Trophoblast cell (in vitro differentiated cells and primary cell): ENCODE measurements around the gene FBXO17.

Experiments used
- DNase-seq, 2 donors: peaks; one replicate each; pipeline ENCODE4 v3.0.0-alpha.2; 2016
- H2AFZ ChIP-seq: 2 replicates; pipeline ENCODE4 v1.6.1; 2013; ENCODE audit warnings: low read length, moderate library complexity, mild to moderate bottlenecking; ENCODE audit not compliant: insufficient read depth, poor library complexity
- H2AK5ac ChIP-seq: 2 replicates; pipeline ENCODE4 v1.6.1; 2013; ENCODE audit warnings: mild to moderate bottlenecking, low read length
- H2BK120ac ChIP-seq: 2 replicates; pipeline ENCODE4 v1.6.1; 2013; ENCODE audit warnings: low read length, mild to moderate bottlenecking, moderate library complexity; ENCODE audit not compliant: insufficient read depth, poor library complexity
- H2BK12ac ChIP-seq: 2 replicates; pipeline ENCODE4 v1.6.1; 2013; ENCODE audit warnings: mild to moderate bottlenecking, low read length, moderate library complexity
- H2BK5ac ChIP-seq: 2 replicates; pipeline ENCODE4 v1.6.1; 2013; ENCODE audit warnings: low read length, low read depth, moderate library complexity, mild to moderate bottlenecking; ENCODE audit not compliant: poor library complexity
- H3K14ac ChIP-seq: 2 replicates; pipeline ENCODE4 v1.6.1; 2013; ENCODE audit warnings: mild to moderate bottlenecking, low read length
- H3K18ac ChIP-seq: 2 replicates; pipeline ENCODE4 v1.6.1; 2013; ENCODE audit warnings: mild to moderate bottlenecking, low read length
- H3K23ac ChIP-seq: 2 replicates; pipeline ENCODE4 v1.6.1; 2013; ENCODE audit warnings: low read length
- H3K27ac ChIP-seq: 2 replicates; pipeline ENCODE4 v1.5.1; 2013; ENCODE audit warnings: low read depth, mild to moderate bottlenecking, inconsistent platforms, low read length, moderate library complexity
- H3K27me3 ChIP-seq: 2 replicates; pipeline ENCODE4 v1.6.1; 2013; ENCODE audit warnings: inconsistent platforms, mild to moderate bottlenecking, low read length, moderate library complexity; ENCODE audit not compliant: insufficient read depth
- H3K36me3 ChIP-seq, 2 experiments: 1 replicate in 1 of 2; 2 replicates in 1 of 2; pipeline ENCODE4 v1.6.1; 2013; ENCODE audit warnings: low read length in 2 of 2, mild to moderate bottlenecking in 2 of 2, moderate library complexity in 1 of 2; ENCODE audit not compliant: insufficient read depth in 2 of 2, control insufficient read depth in 1 of 2
- H3K4ac ChIP-seq: 2 replicates; pipeline ENCODE4 v1.6.1; 2013; ENCODE audit warnings: low read depth, mild to moderate bottlenecking, low read length, moderate library complexity
- H3K4me1 ChIP-seq, 2 experiments: 1 replicate in 1 of 2; 2 replicates in 1 of 2; pipeline ENCODE4 v1.6.1; 2013; ENCODE audit warnings: low read length in 2 of 2, mild to moderate bottlenecking in 2 of 2, moderate library complexity in 1 of 2; ENCODE audit not compliant: insufficient read depth in 2 of 2, control insufficient read depth in 1 of 2
- H3K4me2 ChIP-seq: 2 replicates; pipeline ENCODE4 v1.6.1; 2013; ENCODE audit warnings: inconsistent platforms, mild to moderate bottlenecking, low read length, moderate library complexity
- H3K4me3 ChIP-seq: 2 replicates; pipeline ENCODE4 v1.5.1; 2013; ENCODE audit warnings: mild to moderate bottlenecking, low read depth, low read length, inconsistent platforms
- H3K79me1 ChIP-seq: one replicate; pipeline ENCODE4 v1.6.1; 2013; ENCODE audit warnings: low read length
- H3K79me2 ChIP-seq: 2 replicates; pipeline ENCODE4 v1.6.1; 2013; ENCODE audit warnings: low read length, mild to moderate bottlenecking; ENCODE audit not compliant: control insufficient read depth, insufficient read depth, poor library complexity
- H3K9ac ChIP-seq: 2 replicates; pipeline ENCODE4 v1.6.1; 2013; ENCODE audit warnings: mild to moderate bottlenecking, low read length
- H3K9me3 ChIP-seq: 2 replicates; pipeline ENCODE4 v1.6.1; 2013; ENCODE audit warnings: low read depth, mild to moderate bottlenecking, control low read depth, inconsistent platforms, low read length; ENCODE audit not compliant: insufficient read depth
- H4K12ac ChIP-seq: 2 replicates; pipeline ENCODE4 v1.6.1; 2013; ENCODE audit warnings: low read depth, mild to moderate bottlenecking, low read length, moderate library complexity
- H4K8ac ChIP-seq: 2 replicates; pipeline ENCODE4 v1.6.1; 2013; ENCODE audit warnings: low read depth, mild to moderate bottlenecking, low read length, moderate library complexity
- H4K91ac ChIP-seq: one replicate; pipeline ENCODE4 v1.6.1; 2013; ENCODE audit warnings: low read depth, mild to moderate bottlenecking, low read length, moderate library complexity
- WGBS: extraction: QIAGEN DNeasy Blood & Tissue Kit; methylation state at CpG from one replicate; pipeline ENCODE4 v1.1.7; 2013; ENCODE audit warnings: missing lambda C conversion rate; ENCODE audit not compliant: insufficient read length, insufficient coverage; ENCODE audit errors: extremely low coverage; 5-methylcytosine and 5-hydroxymethylcytosine counted together

The FBXO17 gene

DNA sequence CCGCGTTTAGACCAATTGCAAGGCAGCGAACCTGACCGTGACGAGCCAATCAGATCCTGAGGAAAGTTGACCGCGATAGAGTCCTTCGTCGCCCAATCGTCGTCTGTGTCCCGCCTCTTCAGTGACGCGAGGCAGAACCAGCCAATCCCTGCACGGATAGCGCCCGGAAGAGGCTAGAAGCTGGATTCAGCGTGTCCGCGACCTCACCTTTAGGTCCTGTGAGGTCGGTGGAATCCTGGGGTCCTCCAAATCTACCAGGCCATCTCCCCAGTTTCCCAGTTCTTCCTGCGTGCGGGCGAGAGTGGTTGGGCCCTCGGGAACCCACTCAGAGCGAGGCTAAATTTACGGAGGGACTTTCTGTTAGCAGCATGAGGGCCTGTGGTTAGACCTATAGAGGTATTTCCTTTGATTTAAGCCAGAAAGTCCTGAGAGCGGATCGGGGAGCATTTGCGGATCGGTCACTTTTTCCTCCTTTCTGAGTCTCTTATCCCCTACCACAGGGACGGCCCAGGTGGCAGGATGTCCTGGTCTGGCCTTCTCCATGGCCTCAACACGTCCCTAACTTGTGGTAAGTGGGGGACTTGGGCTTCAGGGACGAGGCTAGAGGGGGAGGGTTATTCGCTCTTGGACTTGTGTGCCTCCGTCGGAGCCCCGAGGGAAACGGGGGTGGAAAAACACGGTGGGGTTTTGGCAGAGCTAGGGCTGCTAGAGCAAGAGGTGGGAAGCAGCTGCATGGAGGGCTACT is 44.6 kb downstream of the FBXO17 start, which contains the start of gene MRPS12:
Gene MRPS12, plus strand, starts transcription at position 169 of the 745 bp plus-strand sequence. Its CDS starts 351 bp downstream, at position 520.
- H2AFZ ChIP-seq, result peak within 1 kb of the TSS; percentile 78
- peak within 1 kb of the TSS; percentile 92 for H3K9ac ChIP-seq
- H3K27me3 ChIP-seq, result no peaks in the 10 kb centered on the region
- H3K27ac ChIP-seq, result peak within 1 kb of the TSS; percentile 82
- H4K91ac ChIP-seq, result peak within 1 kb of the TSS; percentile 80
- peaks cover 7 to 11% of the 10 kb centered on the region in 2 experiments for H3K4me1 ChIP-seq
- H4K8ac ChIP-seq, result peak within 1 kb of the TSS; percentile 98
- H3K79me1 ChIP-seq, result peaks cover 8% of the 10 kb centered on the region
- WGBS, result no CpG with 5 or more reads among the region's 40 CpGs
- peaks cover 17 to 19% of the 10 kb centered on the region in 2 experiments for H3K36me3 ChIP-seq
- H3K23ac ChIP-seq, result no peak within 1 kb of the TSS
- peak within 1 kb of the TSS; percentile 86 for H3K4me2 ChIP-seq
- peak within 1 kb of the TSS; percentile 68 for H3K18ac ChIP-seq
- peak within 1 kb of the TSS; percentile 59 for H2BK120ac ChIP-seq
- H3K4me3 ChIP-seq, result peak within 1 kb of the TSS; percentile 89
- H4K12ac ChIP-seq, result peak within 1 kb of the TSS; percentile 55
- H2BK12ac ChIP-seq, result no peak within 1 kb of the TSS
- DNase-seq, result peak; percentile 100
- H3K14ac ChIP-seq, result peak within 1 kb of the TSS; percentile 10
- H2BK5ac ChIP-seq, result peak within 1 kb of the TSS; percentile 64
- H3K9me3 ChIP-seq, result peaks cover 9% of the 10 kb centered on the region
- peak within 1 kb of the TSS; percentile 80 for H3K4ac ChIP-seq
- H3K79me2 ChIP-seq, result peaks cover 10% of the 10 kb centered on the region
- H2AK5ac ChIP-seq, result peak within 1 kb of the TSS; percentile 65

DNA sequence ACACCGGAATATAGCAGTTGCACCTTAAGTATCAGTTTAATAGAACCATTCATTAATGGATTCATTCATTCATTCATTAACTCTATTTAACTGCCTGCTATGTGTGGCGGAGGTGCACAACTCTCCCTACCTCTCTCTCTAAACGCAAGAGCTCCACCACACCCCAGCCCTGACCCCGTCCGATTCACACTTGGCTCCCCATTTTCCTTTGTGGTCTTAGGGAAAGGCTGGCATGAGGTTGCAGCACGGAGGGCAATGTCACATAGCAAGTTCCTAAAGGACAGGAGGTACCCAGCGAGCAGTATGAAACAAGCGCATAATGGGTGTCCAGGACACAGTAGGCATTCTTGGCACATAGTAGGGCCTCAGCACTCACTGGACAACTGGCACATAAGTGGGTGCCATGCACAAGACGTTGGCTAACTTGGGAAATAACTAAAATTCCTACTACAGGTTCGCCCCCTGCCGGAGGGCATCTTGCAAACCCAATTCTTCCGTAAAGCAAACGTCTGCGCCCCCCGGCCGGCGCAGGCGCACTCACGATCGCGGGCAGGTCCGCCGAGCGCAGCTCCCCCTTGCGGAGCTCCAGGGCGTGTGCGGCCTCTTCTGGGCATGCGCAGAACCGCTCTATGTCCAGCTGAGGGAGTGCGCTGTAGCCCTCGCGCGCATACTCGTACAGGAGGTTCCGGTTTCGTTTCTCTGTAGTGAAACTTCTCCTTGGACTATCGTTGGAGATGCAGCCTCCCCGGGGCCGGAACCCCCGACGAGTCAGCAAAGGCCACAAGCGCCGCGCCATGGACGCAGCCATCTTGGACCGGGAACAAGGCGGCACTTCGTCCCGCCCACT is 45.4 kb downstream of the FBXO17 start, which contains the start of gene SARS2:
Gene SARS2, minus strand, starts transcription at position 835 of the 847 bp plus-strand sequence. Its CDS starts 27 bp downstream, at position 808.
- Histone ChIP-seq H3K36me3 (peaks cover 24 to 27% of the 10 kb centered on the region in 2 experiments), H3K9ac (peak within 1 kb of the TSS; percentile 92), H4K12ac (peak within 1 kb of the TSS; percentile 55), H4K91ac (peak within 1 kb of the TSS; percentile 80), H3K27ac (peak within 1 kb of the TSS; percentile 82), H3K4me2 (peak within 1 kb of the TSS; percentile 86), H3K9me3 (peaks cover 7% of the 10 kb centered on the region), H3K4me1 (peaks cover 7 to 11% of the 10 kb centered on the region in 2 experiments), H3K79me2 (peaks cover 10% of the 10 kb centered on the region), H4K8ac (peak within 1 kb of the TSS; percentile 98), H2BK12ac (no peak within 1 kb of the TSS), H3K14ac (peak within 1 kb of the TSS; percentile 10), H3K79me1 (peaks cover 8% of the 10 kb centered on the region), H3K4ac (peak within 1 kb of the TSS; percentile 80), H2AFZ (peak within 1 kb of the TSS; percentile 78), H3K23ac (no peak within 1 kb of the TSS), H3K27me3 (no peaks in the 10 kb centered on the region), H2AK5ac (peak within 1 kb of the TSS; percentile 65), H2BK120ac (peak within 1 kb of the TSS; percentile 59), H3K4me3 (peak within 1 kb of the TSS; percentile 89), H2BK5ac (peak within 1 kb of the TSS; percentile 64), H3K18ac (peak within 1 kb of the TSS; percentile 68)
- no CpG with 5 or more reads among the region's 49 CpGs for WGBS
- peak; percentile 93 to 98 for DNase-seq

- WGBS, result no CpG with 5 or more reads among the region's 4 CpGs
- no peak for DNase-seq
- Histone ChIP-seq H3K9me3 (no peaks in the 10 kb centered on the region), H3K4me3 (no peak overlapping the region), H3K4ac (no peak overlapping the region), H2BK5ac (no peak overlapping the region), H2BK12ac (no peak overlapping the region), H3K27me3 (no peaks in the 10 kb centered on the region), H2AK5ac (no peak overlapping the region), H4K12ac (no peak overlapping the region), H3K79me2 (peaks cover 10% of the 10 kb centered on the region), H3K79me1 (peaks cover 8% of the 10 kb centered on the region), H3K27ac (no peak overlapping the region), H3K36me3 (peaks cover 31% of the 10 kb centered on the region in 2 experiments), H3K14ac (no peak overlapping the region), H4K8ac (no peak overlapping the region), H2AFZ (no peak overlapping the region), H3K4me1 (peaks cover 7 to 11% of the 10 kb centered on the region in 2 experiments), H2BK120ac (no peak overlapping the region), H3K18ac (no peak overlapping the region), H4K91ac (no peak overlapping the region), H3K4me2 (no peak overlapping the region), H3K23ac (no peak overlapping the region), H3K9ac (no peak overlapping the region)
These were observed 47.0 kb downstream of the FBXO17 start for GRCh38 chr19:38928391-38929001.

GRCh38 chr19:38924388-38924787 is 51.2 kb downstream of the FBXO17 start:
- Histone ChIP-seq H2BK120ac (no peak overlapping the region), H3K18ac (no peak overlapping the region), H3K79me2 (no peaks in the 10 kb centered on the region), H3K4me1 (no peaks in the 10 kb centered on the region), H3K79me1 (no peaks in the 10 kb centered on the region), H4K12ac (no peak overlapping the region), H4K8ac (no peak overlapping the region), H2BK5ac (no peak overlapping the region), H3K14ac (no peak overlapping the region), H2AK5ac (no peak overlapping the region), H2AFZ (no peak overlapping the region), H3K4ac (no peak overlapping the region), H3K9ac (no peak overlapping the region), H3K4me2 (no peak overlapping the region), H3K9me3 (no peaks in the 10 kb centered on the region), H2BK12ac (no peak overlapping the region), H4K91ac (no peak overlapping the region), H3K27ac (no peak overlapping the region), H3K27me3 (no peaks in the 10 kb centered on the region), H3K23ac (no peak overlapping the region), H3K36me3 (peaks cover 26 to 33% of the 10 kb centered on the region in 2 experiments), H3K4me3 (no peak overlapping the region)
- DNase-seq, result no peak
- no CpG with 5 or more reads among the region's 7 CpGs for WGBS
